Upper lobe of right lung (tissue), 1 donor: ENCODE data around the gene SPATS2. TPM values are rescaled to one million over a fixed set of nuclear protein-coding genes. Genes with fewer than 3 reads are reported as not detected.

Experiments
- ATAC-seq: fragments of 200-7000 bp; cut with Tn5 transposase; one replicate; pipeline ENCODE4 v1.9.1; 2020; ENCODE audit warnings: mild to moderate bottlenecking, moderate library complexity
- DNase-seq: peaks from one replicate; pipeline ENCODE4 v3.0.0-alpha.2; 2020
- H3K27ac ChIP-seq: fragments of 200-600 bp; one replicate; pipeline ENCODE4 v1.8.0; 2022
- H3K27me3 ChIP-seq: fragments of 200-600 bp; one replicate; pipeline ENCODE4 v1.8.0; 2022; ENCODE audit warnings: mild to moderate bottlenecking
- H3K36me3 ChIP-seq: fragments of 200-600 bp; one replicate; pipeline ENCODE4 v1.8.0; 2022
- H3K4me1 ChIP-seq: fragments of 200-600 bp; one replicate; pipeline ENCODE4 v1.8.0; 2022
- H3K4me3 ChIP-seq: fragments of 200-600 bp; one replicate; pipeline ENCODE4 v1.8.0; 2022; ENCODE audit warnings: mild to moderate bottlenecking
- H3K9me3 ChIP-seq: fragments of 200-600 bp; one replicate; pipeline ENCODE4 v1.8.0; 2022
- intact Hi-C: fragments of 100-400 bp; cut with DNase I; formaldehyde crosslinking; loops from one replicate; pipeline ENCODE4 v1.11.0; 2022
- total RNA-seq: library from RNA; stranded (reverse); fragmentation: NEBNext Ultra II Directional; extraction: Animal tissue kit (Norgen Biotek cat#: 25700); gene quantifications from one replicate; pipeline ENCODE4 v1.2.1, GENCODE V29; 2021
- TF ChIP-seq, protein P1 (sequence below): fragments of 200-600 bp; IDR thresholded peaks from one replicate; pipeline ENCODE4 v1.8.0; 2022; ENCODE audit warnings: antibody characterized with exemption
- donor health status: DM: no; HTN: yes; CAD: no; lungs with severe emphysema.

The SPATS2 gene
- total RNA-seq, 1 donor from 2014 or later: 12.6 TPM

DNA sequence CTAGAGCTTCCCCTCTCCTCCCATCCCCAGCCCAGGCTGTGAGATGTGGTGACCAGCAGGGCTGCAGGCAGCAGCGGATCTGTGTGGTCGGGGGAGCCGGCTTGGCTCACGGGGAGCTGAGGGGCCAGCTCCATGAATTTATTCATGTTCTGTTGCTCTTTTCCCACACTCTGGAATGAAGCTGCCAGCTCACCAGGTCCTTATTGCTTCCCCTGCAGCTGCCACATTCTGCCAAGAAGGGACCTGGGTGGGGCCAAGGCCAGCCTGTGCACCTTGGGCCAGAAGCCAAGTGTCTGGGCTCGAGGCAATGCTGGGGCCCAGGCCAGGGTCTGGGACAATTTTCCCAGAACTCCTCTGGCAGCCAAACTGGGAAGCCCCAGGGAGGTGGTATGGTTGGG lies 27.8 kb upstream of the SPATS2 start:
- H3K9me3 ChIP-seq: no peaks in the 10 kb centered on the region
- DNase-seq: peak; percentile 56
- H3K4me3 ChIP-seq: no peak overlapping the region
- TF ChIP-seq, protein P1, sequence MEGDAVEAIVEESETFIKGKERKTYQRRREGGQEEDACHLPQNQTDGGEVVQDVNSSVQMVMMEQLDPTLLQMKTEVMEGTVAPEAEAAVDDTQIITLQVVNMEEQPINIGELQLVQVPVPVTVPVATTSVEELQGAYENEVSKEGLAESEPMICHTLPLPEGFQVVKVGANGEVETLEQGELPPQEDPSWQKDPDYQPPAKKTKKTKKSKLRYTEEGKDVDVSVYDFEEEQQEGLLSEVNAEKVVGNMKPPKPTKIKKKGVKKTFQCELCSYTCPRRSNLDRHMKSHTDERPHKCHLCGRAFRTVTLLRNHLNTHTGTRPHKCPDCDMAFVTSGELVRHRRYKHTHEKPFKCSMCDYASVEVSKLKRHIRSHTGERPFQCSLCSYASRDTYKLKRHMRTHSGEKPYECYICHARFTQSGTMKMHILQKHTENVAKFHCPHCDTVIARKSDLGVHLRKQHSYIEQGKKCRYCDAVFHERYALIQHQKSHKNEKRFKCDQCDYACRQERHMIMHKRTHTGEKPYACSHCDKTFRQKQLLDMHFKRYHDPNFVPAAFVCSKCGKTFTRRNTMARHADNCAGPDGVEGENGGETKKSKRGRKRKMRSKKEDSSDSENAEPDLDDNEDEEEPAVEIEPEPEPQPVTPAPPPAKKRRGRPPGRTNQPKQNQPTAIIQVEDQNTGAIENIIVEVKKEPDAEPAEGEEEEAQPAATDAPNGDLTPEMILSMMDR: no peak
- intact Hi-C loops: no loop called here
- no peak for ATAC-seq
- peaks cover 67% of the 10 kb centered on the region for H3K27me3 ChIP-seq
- no peak overlapping the region for H3K27ac ChIP-seq
- H3K4me1 ChIP-seq: peaks cover 27% of the 10 kb centered on the region
- H3K36me3 ChIP-seq: no peaks in the 10 kb centered on the region

DNA sequence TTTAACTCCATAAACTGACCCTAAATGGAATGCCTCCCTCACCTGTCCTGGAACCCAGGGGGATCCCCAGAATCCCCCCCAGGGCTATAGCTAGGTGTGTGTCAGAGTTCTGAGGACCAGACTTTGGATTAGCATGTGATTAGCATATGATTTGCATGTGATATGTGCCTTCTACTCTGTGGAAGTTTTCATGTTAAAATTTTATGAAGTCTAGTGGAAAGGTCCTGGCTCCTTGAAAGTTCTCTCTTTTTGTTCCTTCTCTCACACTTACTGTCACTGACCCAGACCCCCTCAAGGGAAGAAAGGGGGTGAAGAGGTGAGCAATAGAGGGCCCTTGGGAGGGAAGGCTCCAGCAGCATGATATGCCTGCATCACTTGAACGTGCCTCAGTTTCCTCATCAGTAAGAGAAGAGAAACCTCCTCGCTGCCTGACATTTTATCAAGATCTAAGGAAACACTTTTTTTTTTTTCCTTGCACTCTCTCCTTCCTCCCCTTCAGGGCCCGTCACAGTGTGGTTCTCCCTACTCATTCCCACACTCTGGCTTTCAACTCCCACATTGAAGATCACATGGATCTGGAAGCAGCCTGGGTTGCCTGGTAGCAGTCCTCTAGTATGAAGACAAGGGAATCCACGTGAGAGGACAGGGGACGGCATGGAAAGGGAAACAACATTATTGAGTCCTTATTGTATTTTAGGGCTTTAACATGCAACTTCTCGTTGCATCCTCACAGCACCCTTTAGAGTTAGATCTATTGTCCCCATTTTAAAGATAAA lies 27.0 kb upstream of the SPATS2 start:
- Histone ChIP-seq H3K4me1 (peaks cover 31% of the 10 kb centered on the region), H3K4me3 (no peak overlapping the region), H3K9me3 (no peaks in the 10 kb centered on the region), H3K27ac (no peak overlapping the region), H3K36me3 (no peaks in the 10 kb centered on the region), H3K27me3 (peaks cover 67% of the 10 kb centered on the region)
- no peak for ATAC-seq
- TF ChIP-seq, protein P1: no peak
- intact Hi-C loops: loop anchor here (10.0 kb wide), 1 partner anchor 55 kb away; no protein-coding TSS in a partner anchor
- peak; percentile 3 for DNase-seq

DNA sequence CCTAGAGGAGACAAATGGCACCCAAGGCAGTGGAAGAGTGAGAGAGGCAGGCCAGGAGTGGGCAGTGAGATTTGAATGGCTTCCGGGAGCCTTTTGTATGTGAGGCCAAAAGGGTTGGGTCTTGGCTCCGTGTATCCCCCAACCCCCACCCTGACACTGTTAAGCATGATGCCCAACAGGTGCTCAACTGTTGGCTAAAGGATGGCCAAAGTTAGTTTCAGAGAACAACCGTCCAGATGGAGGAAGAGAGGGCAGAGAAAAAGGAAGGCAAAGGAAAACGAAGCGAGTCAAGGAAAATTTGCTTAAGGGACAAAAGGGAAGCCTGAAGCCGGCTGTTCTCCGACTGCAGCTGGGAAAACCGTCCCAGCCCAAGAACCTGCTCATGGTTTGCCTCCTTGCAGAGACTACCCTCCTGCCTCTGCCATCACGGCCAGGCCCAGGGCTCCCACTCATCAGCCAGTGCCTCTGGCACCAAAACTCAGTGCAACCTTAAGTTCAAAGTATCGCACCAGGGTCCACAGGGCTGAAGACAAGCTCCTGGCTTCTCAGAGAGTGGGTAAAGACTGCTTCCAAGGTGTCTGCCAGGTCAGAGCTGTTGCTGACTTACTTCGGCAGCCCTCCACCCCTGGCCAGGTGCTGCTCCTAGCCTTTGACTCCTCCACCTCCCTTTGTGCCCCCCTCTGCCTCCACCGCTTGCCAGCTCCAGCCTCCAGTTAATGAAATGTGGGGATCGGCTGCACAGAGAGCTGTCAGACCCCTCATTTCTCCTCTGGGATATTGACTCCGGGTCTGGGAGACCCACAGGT lies 26.1 kb upstream of the SPATS2 start:
- intact Hi-C loops: loop anchor here (10.0 kb wide), 1 partner anchor 56 kb away; no protein-coding TSS in a partner anchor
- H3K4me3 ChIP-seq: no peak overlapping the region
- H3K9me3 ChIP-seq: no peaks in the 10 kb centered on the region
- TF ChIP-seq, protein P1: no peak
- H3K27me3 ChIP-seq: peaks cover 67% of the 10 kb centered on the region
- DNase-seq (peak; percentile 45), ATAC-seq (no peak)
- H3K36me3 ChIP-seq: no peaks in the 10 kb centered on the region
- no peak overlapping the region for H3K27ac ChIP-seq
- H3K4me1 ChIP-seq: peaks cover 40% of the 10 kb centered on the region

DNA sequence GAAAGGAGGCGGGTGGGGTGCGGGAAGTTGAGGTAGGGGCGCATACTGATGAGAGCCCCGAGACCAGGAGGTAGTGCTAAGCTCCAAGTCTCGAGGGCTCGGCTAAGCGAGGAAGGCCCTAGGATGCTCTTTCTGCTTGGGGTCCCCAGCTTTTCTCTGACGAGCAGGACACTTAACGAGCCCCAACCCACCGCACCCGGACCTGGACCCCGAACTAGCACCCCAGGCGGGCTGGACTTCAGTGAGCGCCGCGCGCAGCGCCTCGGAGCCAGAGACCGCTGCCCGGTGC lies 25.5 kb upstream of the SPATS2 start:
- H3K36me3 ChIP-seq: no peaks in the 10 kb centered on the region
- intact Hi-C loops: loop anchor here (10.0 kb wide), 1 partner anchor 57 kb away; no protein-coding TSS in a partner anchor
- H3K27me3 ChIP-seq: peaks cover 67% of the 10 kb centered on the region
- H3K4me3 ChIP-seq: no peak overlapping the region
- no peaks in the 10 kb centered on the region for H3K9me3 ChIP-seq
- ATAC-seq (no peak), DNase-seq (peak; percentile 66)
- TF ChIP-seq, protein P1: no peak
- no peak overlapping the region for H3K27ac ChIP-seq
- H3K4me1 ChIP-seq: peaks cover 40% of the 10 kb centered on the region

DNA sequence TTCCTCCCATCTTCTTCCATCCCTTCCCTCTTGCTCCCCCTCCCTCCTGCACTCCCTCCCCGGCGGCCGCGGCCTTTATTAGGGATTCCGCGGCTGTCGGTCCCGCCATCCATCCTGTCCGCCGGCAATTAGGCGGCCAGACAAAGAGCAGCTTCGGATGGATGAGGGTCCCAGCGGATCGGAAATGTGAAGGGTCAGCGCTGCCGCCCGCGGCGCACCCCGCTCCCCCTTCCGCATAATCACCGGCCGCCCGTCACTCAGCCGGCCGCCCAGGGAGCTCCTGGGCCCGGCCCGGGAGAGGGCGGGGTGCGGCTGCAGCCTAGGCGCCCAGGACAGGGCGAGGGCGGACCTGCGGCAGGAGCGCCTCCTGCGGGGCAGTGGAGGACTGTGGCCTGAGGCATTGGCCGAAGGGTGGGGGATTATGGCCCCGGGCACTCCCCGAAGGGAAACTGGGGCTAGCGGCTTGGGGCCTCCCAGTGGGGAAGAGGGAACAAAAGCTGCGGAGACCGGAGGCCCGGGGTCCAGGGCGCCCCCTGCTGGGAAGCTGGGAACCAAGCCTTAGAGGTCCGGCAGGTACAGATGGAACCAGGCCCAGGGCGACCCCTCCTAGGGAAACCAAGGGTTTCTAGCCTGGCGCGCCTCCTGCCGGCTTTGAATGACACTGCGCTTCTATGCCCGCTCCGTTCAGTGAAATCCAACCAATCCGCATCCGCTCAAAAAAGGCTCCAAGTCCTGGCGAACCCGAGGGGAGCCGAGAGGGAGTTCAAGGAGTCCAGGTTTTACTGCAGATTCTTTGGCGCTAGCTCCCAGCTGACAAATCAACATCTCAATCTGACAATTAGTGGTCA lies 25.0 kb upstream of the SPATS2 start:
- no peaks in the 10 kb centered on the region for H3K36me3 ChIP-seq
- TF ChIP-seq, protein P1: peak; percentile 85
- no peaks in the 10 kb centered on the region for H3K9me3 ChIP-seq
- peaks cover 67% of the 10 kb centered on the region for H3K27me3 ChIP-seq
- H3K4me3 ChIP-seq: peak overlapping the region; percentile 42
- intact Hi-C loops: loop anchor here (10.0 kb wide), 1 partner anchor 57 kb away; no protein-coding TSS in a partner anchor
- ATAC-seq: peak; percentile 76
- H3K4me1 ChIP-seq: peaks cover 40% of the 10 kb centered on the region
- peak; percentile 90 for DNase-seq
- H3K27ac ChIP-seq: no peak overlapping the region
